ENCODE data around the gene SIGMAR1.

DNA sequence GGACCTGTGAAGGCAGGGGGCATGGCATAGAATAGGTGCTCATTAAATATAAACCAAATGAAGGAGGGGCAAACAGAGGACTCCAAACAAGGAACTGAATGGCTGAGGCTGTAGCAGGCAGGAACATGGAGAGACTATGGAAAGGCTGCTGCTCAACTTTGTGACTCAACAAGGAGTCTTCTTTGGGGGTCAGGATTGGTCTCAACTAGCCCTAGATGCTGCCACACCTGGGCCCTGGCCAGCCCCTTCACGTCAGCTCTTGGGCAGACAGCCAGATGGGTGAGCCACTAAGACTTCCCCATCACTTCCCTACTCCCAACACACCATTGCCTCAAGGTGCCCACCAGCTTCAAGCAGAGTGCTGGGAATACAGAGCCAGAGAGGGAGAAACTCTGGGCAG is 36.7 kb downstream of the SIGMAR1 start:
- no peak for TF ChIP-seq POLR2AphosphoS5 (IDR thresholded peaks at IDR 0.05)
- TF ChIP-seq, protein P1, sequence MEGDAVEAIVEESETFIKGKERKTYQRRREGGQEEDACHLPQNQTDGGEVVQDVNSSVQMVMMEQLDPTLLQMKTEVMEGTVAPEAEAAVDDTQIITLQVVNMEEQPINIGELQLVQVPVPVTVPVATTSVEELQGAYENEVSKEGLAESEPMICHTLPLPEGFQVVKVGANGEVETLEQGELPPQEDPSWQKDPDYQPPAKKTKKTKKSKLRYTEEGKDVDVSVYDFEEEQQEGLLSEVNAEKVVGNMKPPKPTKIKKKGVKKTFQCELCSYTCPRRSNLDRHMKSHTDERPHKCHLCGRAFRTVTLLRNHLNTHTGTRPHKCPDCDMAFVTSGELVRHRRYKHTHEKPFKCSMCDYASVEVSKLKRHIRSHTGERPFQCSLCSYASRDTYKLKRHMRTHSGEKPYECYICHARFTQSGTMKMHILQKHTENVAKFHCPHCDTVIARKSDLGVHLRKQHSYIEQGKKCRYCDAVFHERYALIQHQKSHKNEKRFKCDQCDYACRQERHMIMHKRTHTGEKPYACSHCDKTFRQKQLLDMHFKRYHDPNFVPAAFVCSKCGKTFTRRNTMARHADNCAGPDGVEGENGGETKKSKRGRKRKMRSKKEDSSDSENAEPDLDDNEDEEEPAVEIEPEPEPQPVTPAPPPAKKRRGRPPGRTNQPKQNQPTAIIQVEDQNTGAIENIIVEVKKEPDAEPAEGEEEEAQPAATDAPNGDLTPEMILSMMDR (IDR thresholded peaks at IDR 0.05 in 8 of 11, conservative IDR thresholded peaks at IDR 0.05 in 3 of 11) = no peak

All from spleen (tissue), 7 donors.